Lung (tissue), 12 donors: ENCODE results near the gene MAP10. TPM values are rescaled to one million over a fixed set of nuclear protein-coding genes. Genes with fewer than 3 reads are reported as not detected.

Experiments used
- ATAC-seq: fragments of 200-7000 bp; cut with Tn5 transposase; one replicate; pipeline ENCODE4 v1.9.1; 2020; ENCODE audit warnings: moderate number of reproducible peaks; ENCODE audit not compliant: insufficient read depth, low FRiP score
- DNase-seq, 3 donors: peaks; one replicate each; pipeline ENCODE4 v3.0.0-alpha.2; 2013 to 2017
- H3K27ac ChIP-seq, 2 donors: one replicate each; pipeline ENCODE4 v1.5.1; 2013; ENCODE audit warnings: mild to moderate bottlenecking in 2 of 2, moderate library complexity in 2 of 2, control low read depth in 1 of 2, inconsistent platforms in 1 of 2, low read depth in 1 of 2, low read length in 1 of 2
- H3K27me3 ChIP-seq, 3 donors: one replicate each; pipeline ENCODE4 v1.5.1; 2013; ENCODE audit warnings: low read length in 2 of 3; ENCODE audit not compliant: control insufficient read depth in 3 of 3, insufficient read depth in 3 of 3
- H3K36me3 ChIP-seq, 4 donors: one replicate each; pipeline ENCODE4 v1.5.1; 2013; ENCODE audit warnings: low read length in 4 of 4, mild to moderate bottlenecking in 1 of 4, moderate library complexity in 1 of 4; ENCODE audit not compliant: control insufficient read depth in 4 of 4, insufficient read depth in 4 of 4
- H3K4me1 ChIP-seq, 5 donors: one replicate each; pipeline ENCODE4 v1.5.1; 2013; ENCODE audit warnings: low read length in 5 of 5, mild to moderate bottlenecking in 2 of 5, moderate library complexity in 1 of 5; ENCODE audit not compliant: control insufficient read depth in 5 of 5, insufficient read depth in 5 of 5
- H3K4me3 ChIP-seq: one replicate; pipeline ENCODE4 v1.5.1; 2013; ENCODE audit warnings: mild to moderate bottlenecking, control low read depth, moderate library complexity
- H3K9ac ChIP-seq, 2 donors: one replicate each; pipeline ENCODE4 v1.5.1; 2013; ENCODE audit warnings: low read length in 2 of 2, control low read depth in 1 of 2; ENCODE audit not compliant: insufficient read depth in 1 of 2
- H3K9me3 ChIP-seq, 4 donors: one replicate each; pipeline ENCODE4 v1.5.1; 2013; ENCODE audit warnings: low read length in 3 of 4, mild to moderate bottlenecking in 1 of 4, moderate library complexity in 1 of 4; ENCODE audit not compliant: control insufficient read depth in 4 of 4, insufficient read depth in 3 of 4
- CTCF ChIP-seq: IDR thresholded peaks from 2 replicates; pipeline ENCODE4 v1.5.1; 2012; ENCODE audit warnings: mild to moderate bottlenecking; ENCODE audit errors: control extremely low read depth, extremely low read depth
- WGBS, 2 donors: extraction: QIAGEN DNeasy Blood & Tissue Kit; methylation state at CpG; one replicate each; pipeline ENCODE4 v1.1.7; 2013; 5-methylcytosine and 5-hydroxymethylcytosine counted together
- polyA plus RNA-seq, 2 donors: library from polyadenylated mRNA; stranded (reverse); fragments of 200-250 nt; gene quantifications; one replicate each; pipeline ENCODE4 v1.2.1, GENCODE V29; 2013
- total RNA-seq, 2 donors: library from RNA; depleted of rRNA in 1 of 2; stranded (reverse); fragments of >200 nt in 1 of 2; gene quantifications; one replicate each; pipeline ENCODE4 v1.2.1, GENCODE V29; 2014 to 2021
- donor health status: control.
- donor health status: control.
- donor health status: Bipolar disorder and iron deficiency.
- donor health status: healthy.
- donor health status: DM: yes; HTN: yes; CAD: no.

MAP10 gene
- total and polyA plus RNA-seq, 4 donors = 0.57 to 3.0 (median 2.1) TPM

GRCh38 chr1:232812560-232812959, 7.3 kb downstream of the MAP10 start:
- Histone ChIP-seq H3K9ac (no peak overlapping the region), H3K27me3 (no peaks in the 10 kb centered on the region), H3K4me3 (no peak overlapping the region), H3K4me1 (peaks cover 0 to 14% (median 4%) of the 10 kb centered on the region in 5 donors), H3K36me3 (no peaks in the 10 kb centered on the region), H3K9me3 (no peaks in the 10 kb centered on the region), H3K27ac (no peak overlapping the region)
- 88 to 90% methylated on average over 2 of the region's 2 CpGs for WGBS, 2 donors
- TF ChIP-seq CTCF = no peak
- no peak for DNase-seq
- no peak for ATAC-seq

- H3K4me1 ChIP-seq = peaks cover 0 to 14% (median 4%) of the 10 kb centered on the region in 5 donors
- 88 to 92% methylated on average over 4 of the region's 4 CpGs for WGBS, 2 donors
- no peaks in the 10 kb centered on the region for H3K9me3 ChIP-seq
- no peak overlapping the region for H3K4me3 ChIP-seq
- ATAC-seq (no peak), DNase-seq (no peak)
- no peak overlapping the region for H3K9ac ChIP-seq
- no peak overlapping the region for H3K27ac ChIP-seq
- H3K27me3 ChIP-seq = no peaks in the 10 kb centered on the region
- no peak for TF ChIP-seq CTCF
- H3K36me3 ChIP-seq = no peaks in the 10 kb centered on the region
Observed at GRCh38 chr1:232813097-232813496, 7.9 kb downstream of the MAP10 start.

GRCh38 chr1:232813760-232814159, 8.5 kb downstream of the MAP10 start:
- no peaks in the 10 kb centered on the region for H3K9me3 ChIP-seq
- H3K9ac ChIP-seq = no peak overlapping the region
- ATAC-seq = no peak
- no peak overlapping the region for H3K4me3 ChIP-seq
- peaks cover 0 to 11% (median 4%) of the 10 kb centered on the region in 5 donors for H3K4me1 ChIP-seq
- no peak for DNase-seq
- WGBS, 2 donors = 73 to 76% methylated on average over 1 of the region's 1 CpG
- no peak overlapping the region for H3K27ac ChIP-seq
- H3K27me3 ChIP-seq = no peaks in the 10 kb centered on the region
- no peaks in the 10 kb centered on the region for H3K36me3 ChIP-seq
- no peak for TF ChIP-seq CTCF

GRCh38 chr1:232816324-232816723, 11.1 kb downstream of the MAP10 start:
- 82 to 85% methylated on average over 1 of the region's 1 CpG for WGBS, 2 donors
- Histone ChIP-seq H3K27me3 (no peaks in the 10 kb centered on the region), H3K4me3 (no peak overlapping the region), H3K4me1 (peaks cover 0 to 3% (median 0%) of the 10 kb centered on the region in 5 donors), H3K27ac (no peak overlapping the region), H3K9ac (no peak overlapping the region), H3K9me3 (no peaks in the 10 kb centered on the region), H3K36me3 (no peaks in the 10 kb centered on the region)
- no peak for TF ChIP-seq CTCF
- DNase-seq = no peak
- ATAC-seq = no peak
